LHCN-M2 (cell line): ENCODE results near the gene SPIN2B. TPM values are rescaled to one million over a fixed set of nuclear protein-coding genes. Genes with fewer than 3 reads are reported as not detected.
"Not testable (repeated sequence)": the region's sequence is repeated elsewhere in the genome, so short reads cannot be mapped to it uniquely, and the experiment has no call there.

Experiments
- DNase-seq: peaks from one replicate; pipeline ENCODE4 v3.0.0-alpha.2; 2012; ENCODE audit warnings: low read depth
- polyA plus RNA-seq: library from polyadenylated mRNA; unstranded; fragments of >200 nt; gene quantifications from one replicate; pipeline ENCODE4 v1.2.1, GENCODE V29; 2012; ENCODE audit warnings: missing spikeins
- total RNA-seq: library from RNA; depleted of rRNA; stranded (reverse); fragments of >200 nt; gene quantifications from 2 replicates; pipeline ENCODE4 v1.2.3, GENCODE V29; 2014; rRNA removed

Gene SPIN2B
- 9.4 and 13.7 TPM in 2 replicates for total RNA-seq
- 12.1 TPM for polyA plus RNA-seq

- DNase-seq = peak; percentile 78
Measured at GRCh38 chrX:57121162-57121755, at the start of gene SPIN2B. SPIN2B (minus strand) TSS chrX:57121548.

GRCh38 chrX:57156397-57157049 lies 35.2 kb upstream of the SPIN2B start:
- DNase-seq = peak; percentile 31

GRCh38 chrX:57155171-57155570 lies 33.8 kb upstream of the SPIN2B start:
- no peak for DNase-seq

- DNase-seq = not testable (repeated sequence)
Measured at GRCh38 chrX:57152222-57152621, 30.9 kb upstream of the SPIN2B start.

GRCh38 chrX:57138674-57139073 lies 17.3 kb upstream of the SPIN2B start:
- no peak for DNase-seq

- no peak for DNase-seq
Measured at GRCh38 chrX:57137501-57137900, 16.2 kb upstream of the SPIN2B start.

GRCh38 chrX:57137073-57137472 lies 15.7 kb upstream of the SPIN2B start, which contains the start of gene SPIN2A:
SPIN2A (minus strand) TSS chrX:57137397; CDS start chrX:57136597, 800 bp downstream.
- not testable (repeated sequence) for DNase-seq

GRCh38 chrX:57136589-57136988 lies 15.2 kb upstream of the SPIN2B start:
- DNase-seq = not testable (repeated sequence)

- no peak for DNase-seq
Measured at GRCh38 chrX:57135287-57135686, 13.9 kb upstream of the SPIN2B start.

- no peak for DNase-seq
Measured at GRCh38 chrX:57134702-57135101, 13.4 kb upstream of the SPIN2B start.

- DNase-seq = no peak
Measured at GRCh38 chrX:57133706-57134105, 12.4 kb upstream of the SPIN2B start.

- not testable (repeated sequence) for DNase-seq
Measured at GRCh38 chrX:57133284-57133683, 11.9 kb upstream of the SPIN2B start.

- no peak for DNase-seq
Measured at GRCh38 chrX:57132046-57132445, 10.7 kb upstream of the SPIN2B start.

GRCh38 chrX:57121816-57122215 lies 468 bp upstream of the SPIN2B start:
- no peak for DNase-seq

GRCh38 chrX:57120619-57121161 lies 658 bp downstream of the SPIN2B start:
- not testable (repeated sequence) for DNase-seq

- DNase-seq = no peak
Measured at GRCh38 chrX:57119416-57119815, 1.9 kb downstream of the SPIN2B start.

- not testable (repeated sequence) for DNase-seq
Measured at GRCh38 chrX:57117566-57117965, 3.8 kb downstream of the SPIN2B start.

- DNase-seq = no peak
Measured at GRCh38 chrX:57104921-57105398, 16.4 kb downstream of the SPIN2B start.

- no peak for DNase-seq
Measured at GRCh38 chrX:57104406-57104805, 16.9 kb downstream of the SPIN2B start.

- no peak for DNase-seq
Measured at GRCh38 chrX:57103489-57103888, 17.9 kb downstream of the SPIN2B start.

- DNase-seq = not testable (repeated sequence)
Measured at GRCh38 chrX:57102918-57103317, 18.4 kb downstream of the SPIN2B start.

- no peak for DNase-seq
Measured at GRCh38 chrX:57083143-57083542, 38.2 kb downstream of the SPIN2B start.

GRCh38 chrX:57074458-57074857 lies 46.9 kb downstream of the SPIN2B start:
- no peak for DNase-seq
